ENCODE results near the gene PXDN. TPM values are rescaled to one million over a fixed set of nuclear protein-coding genes. Genes with fewer than 3 reads are reported as not detected.
"Not testable (repeated sequence)": the region's sequence is repeated elsewhere in the genome, so short reads cannot be mapped to it uniquely, and the experiment has no call there.

Gene PXDN
- total RNA-seq, 1 donor from 2014 or later, result 31.1 TPM

GRCh38 chr2:1631292-1632001 lies 112.9 kb downstream of the PXDN start:
- no peak for DNase-seq (ENCODE audit: low spot score)

GRCh38 chr2:1628893-1629292 lies 115.4 kb downstream of the PXDN start:
- no peak for DNase-seq (ENCODE audit: low spot score)

DNA sequence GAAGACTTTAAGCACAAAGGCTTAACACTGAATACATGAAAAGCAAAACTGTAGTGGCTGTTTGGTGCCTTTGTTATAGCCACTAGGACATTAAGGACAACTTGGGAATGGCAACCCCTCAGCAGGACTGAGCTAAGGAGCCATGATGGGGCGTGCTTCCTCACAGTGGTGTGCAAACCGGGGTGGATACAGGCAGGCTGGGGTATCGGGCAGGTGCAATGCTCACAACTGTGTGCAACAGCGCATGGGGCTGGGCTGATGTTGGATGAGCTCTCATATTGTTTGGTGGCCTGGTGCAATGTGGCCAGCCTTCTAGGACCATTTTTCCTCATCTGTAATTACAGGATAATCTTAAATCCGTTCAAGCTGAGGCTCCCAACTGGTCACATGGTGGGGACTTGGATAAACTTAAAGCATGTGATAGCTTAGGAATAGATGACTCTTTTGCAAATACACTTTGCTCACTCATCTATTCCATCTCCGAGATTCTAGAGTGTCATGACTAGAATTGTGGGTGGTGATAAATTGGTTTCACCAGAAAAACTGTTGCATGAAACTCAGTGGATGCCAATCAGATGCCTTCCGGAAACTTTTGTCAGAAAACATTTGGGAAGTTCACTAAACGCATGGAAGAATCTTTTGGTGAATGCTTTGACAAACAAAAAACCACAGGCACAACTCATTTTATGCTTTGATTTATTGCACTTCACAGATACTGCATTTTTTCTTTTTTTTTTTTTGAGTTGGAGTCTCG lies 116.5 kb downstream of the PXDN start:
- DNase-seq (ENCODE audit: low spot score), result no peak

GRCh38 chr2:1626271-1626681 lies 118.0 kb downstream of the PXDN start:
- DNase-seq (ENCODE audit: low spot score), result no peak

DNA sequence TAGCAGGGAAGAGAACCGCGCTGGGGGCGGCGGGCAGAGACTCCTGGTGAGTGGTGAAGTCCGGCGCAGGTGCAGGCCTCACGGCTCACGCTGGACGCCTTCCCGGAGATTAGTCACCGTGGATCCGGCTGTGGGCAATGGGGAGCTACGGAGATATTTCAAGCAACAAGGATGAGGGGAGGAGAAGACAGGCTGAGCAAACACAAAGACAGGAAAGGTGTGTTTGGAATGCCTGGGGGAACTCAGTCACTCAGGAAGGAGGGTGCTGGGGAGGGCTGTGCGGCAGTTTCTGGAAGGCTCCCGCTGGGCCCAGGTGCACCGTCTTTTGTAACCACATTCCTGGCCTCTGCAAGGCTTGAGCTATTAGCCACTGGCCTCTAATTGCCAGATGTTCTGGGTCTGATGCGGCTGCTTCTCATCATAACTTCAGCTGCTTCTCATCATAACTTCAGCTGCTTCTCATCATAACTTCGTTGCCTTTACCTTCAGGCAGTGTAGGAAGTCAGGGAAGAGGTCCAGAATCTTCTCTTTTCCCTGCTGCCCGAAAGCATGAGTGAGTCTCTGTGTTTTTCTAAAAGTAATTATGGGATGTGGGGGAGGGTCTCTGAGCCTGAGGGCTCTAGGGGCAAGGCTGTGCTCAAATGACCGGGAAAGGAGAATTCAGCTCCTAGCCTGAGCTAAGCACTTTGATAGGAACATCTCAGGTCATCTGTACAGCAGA lies 118.9 kb downstream of the PXDN start:
- peak; percentile 65 for DNase-seq (ENCODE audit: low spot score)

DNA sequence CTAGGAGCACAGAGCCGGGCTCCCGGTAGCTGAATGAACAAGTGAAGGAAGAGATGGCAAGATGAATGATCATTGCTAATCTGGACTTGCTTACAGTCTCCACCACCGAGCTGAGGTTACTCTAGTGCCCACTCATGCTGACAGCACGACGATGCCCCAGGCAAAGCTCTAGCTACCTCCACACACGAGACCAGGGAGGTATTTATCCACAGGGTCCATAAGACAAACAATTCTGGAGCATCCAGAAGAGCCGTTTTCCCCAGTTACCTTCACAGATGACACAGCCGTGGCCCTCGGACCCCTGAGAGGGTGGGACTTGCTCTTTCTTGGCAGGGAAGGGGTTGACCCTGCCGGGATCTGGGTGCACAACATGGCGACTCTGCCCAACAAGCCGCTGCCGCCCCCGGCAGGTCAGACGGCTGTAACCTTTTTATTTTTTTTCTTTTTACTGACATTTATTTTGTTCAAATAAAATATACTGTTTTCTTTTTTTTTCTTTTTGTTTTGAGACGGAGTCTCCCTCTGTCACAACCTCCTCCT lies 120.3 kb downstream of the PXDN start:
- DNase-seq (ENCODE audit: low spot score), result no peak

DNA sequence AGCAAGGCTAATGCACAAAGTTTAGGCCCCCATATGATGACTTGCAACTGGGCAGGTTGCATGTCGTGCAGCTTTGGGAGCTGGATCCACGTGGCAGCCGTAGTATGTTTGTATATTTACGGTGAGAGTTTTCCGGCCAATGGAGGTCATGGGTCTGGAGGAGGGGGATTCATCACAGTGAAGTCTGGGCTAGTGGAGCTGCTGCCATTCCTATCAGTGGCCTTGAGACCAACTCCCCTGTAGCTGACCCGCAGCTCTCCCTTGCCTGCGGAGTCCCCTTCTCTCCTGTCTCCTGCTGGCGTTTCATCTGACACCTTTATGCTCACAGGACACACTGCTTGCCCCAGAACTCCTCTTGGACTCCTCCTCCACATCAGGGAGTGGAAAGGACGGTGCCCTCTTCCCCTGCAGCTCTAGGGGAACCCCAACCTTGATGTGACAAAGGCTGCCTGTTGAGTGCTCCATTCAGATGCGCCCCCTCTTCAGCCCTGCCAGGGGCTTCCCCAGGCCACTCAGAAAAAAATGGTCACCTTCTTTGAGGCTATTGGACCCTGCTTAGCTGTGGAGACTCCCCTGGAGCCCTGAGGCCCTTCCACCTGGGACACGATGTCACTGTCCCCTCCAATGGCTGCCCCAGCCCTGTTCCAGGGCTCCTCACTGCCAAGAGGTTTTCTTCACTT lies 121.7 kb downstream of the PXDN start:
- no peak for DNase-seq (ENCODE audit: low spot score)

GRCh38 chr2:1621976-1622375 lies 122.3 kb downstream of the PXDN start:
- not testable (repeated sequence) for DNase-seq (ENCODE audit: low spot score)

DNA sequence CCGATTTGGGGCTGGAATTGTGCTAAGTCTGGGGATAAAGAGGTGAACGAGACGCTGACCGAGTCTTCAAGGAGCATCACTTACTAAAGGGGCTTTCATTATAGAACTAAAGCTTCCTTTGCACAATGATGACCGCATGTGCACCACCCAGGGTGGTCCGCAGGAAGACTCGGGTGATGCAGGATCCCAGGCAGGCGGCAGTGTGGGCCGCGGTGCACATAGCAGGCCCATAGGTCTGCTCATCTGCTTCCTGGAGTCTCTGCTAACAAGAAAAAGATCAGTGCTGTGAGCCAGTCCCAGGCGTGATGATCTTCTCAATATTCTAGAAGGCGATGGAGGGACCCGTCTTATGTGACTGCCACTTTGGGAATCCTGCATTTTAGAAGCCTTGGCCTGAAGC lies 122.8 kb downstream of the PXDN start:
- no peak for DNase-seq (ENCODE audit: low spot score)

DNA sequence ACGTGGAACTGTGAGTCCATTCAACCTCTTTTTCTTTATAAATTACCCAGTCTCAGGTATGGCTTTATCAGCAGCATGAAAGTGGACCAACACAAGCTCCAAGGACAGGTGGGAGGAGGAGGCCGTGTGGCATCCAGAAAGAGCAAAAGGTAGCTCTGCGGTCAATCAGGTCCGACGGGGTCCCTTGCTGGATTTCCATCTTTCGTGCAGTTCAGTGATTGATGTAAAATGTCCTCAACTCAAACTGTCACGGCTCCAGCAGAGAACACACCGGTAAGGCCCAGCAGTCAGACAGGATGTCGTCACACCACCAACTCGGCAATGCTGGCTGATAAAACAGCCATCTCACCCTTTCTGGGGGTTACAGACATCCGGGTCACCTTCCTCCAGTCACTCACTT lies 123.3 kb downstream of the PXDN start:
- DNase-seq (ENCODE audit: low spot score), result no peak

- DNase-seq (ENCODE audit: low spot score), result no peak
Observed at GRCh38 chr2:1620081-1620480, 124.2 kb downstream of the PXDN start.

- no peak for DNase-seq (ENCODE audit: low spot score)
Observed at GRCh38 chr2:1619556-1619955, 124.8 kb downstream of the PXDN start.

- no peak for DNase-seq (ENCODE audit: low spot score)
Observed at GRCh38 chr2:1618974-1619373, 125.3 kb downstream of the PXDN start.

GRCh38 chr2:1618191-1618961 lies 125.9 kb downstream of the PXDN start:
- peak; percentile 35 for DNase-seq (ENCODE audit: low spot score)

DNA sequence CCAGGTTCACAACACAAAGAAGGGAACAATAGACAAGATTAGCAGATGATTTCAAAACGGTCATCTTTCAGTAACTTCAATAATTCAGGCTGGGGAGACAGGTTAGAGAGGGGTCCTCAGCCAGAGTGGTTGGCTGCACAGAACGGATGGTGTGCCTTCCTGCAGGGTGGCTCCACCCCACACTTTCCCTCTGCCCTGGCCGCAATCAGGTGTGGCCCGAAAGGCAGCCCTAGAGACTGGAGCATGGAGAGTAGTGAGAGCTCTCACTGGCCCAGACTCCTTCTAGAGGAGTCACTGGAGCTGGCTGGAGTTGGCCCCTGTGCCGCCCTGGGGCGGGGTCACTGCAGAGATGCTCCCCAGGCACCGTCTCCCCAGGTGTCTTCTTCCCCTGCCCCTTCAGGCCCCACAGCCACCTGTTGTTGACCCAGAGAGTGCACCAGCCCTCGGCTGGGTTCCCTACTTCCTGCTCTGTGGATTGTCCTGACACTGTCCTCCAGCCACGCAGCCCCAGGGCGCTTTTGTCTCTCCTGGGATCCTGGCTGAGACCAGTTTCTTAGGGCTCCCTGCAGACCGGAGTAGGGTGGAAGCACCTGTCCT lies 126.8 kb downstream of the PXDN start:
- no peak for DNase-seq (ENCODE audit: low spot score)

GRCh38 chr2:1614564-1614963 lies 129.8 kb downstream of the PXDN start:
- DNase-seq (ENCODE audit: low spot score), result no peak

- DNase-seq (ENCODE audit: low spot score), result no peak
Observed at GRCh38 chr2:1613731-1614354, 130.5 kb downstream of the PXDN start.

DNA sequence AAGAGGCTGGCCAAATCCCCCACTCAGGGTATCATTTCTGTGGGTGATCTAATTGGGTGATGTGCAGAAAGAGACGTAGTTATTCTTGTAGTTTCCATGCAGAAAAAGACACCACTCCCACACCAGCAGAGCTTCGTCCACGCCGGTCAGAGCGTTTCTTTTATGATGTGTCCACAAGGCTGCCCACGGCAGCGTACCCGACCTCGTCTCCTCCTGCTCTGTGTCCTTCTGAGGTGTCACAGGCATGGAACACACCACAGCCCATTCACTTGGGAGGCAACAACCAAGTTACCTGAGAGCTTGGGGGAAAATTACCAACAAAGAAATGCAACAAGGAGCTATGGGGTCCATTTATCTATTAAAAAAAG lies 131.3 kb downstream of the PXDN start:
- no peak for DNase-seq (ENCODE audit: low spot score)

- DNase-seq (ENCODE audit: low spot score), result no peak
Observed at GRCh38 chr2:1612391-1613077, 131.8 kb downstream of the PXDN start.

- no peak for DNase-seq (ENCODE audit: low spot score)
Observed at GRCh38 chr2:1611886-1612285, 132.4 kb downstream of the PXDN start.

Data from mucosa of gallbladder (tissue), 1 donor.